Measurements from ENCODE around the gene NAV3. TPM values are rescaled to one million over a fixed set of nuclear protein-coding genes. Genes with fewer than 3 reads are reported as not detected.

The NAV3 gene
- total RNA-seq, 1 experiment from 2014 or later = 18.0 TPM

DNA sequence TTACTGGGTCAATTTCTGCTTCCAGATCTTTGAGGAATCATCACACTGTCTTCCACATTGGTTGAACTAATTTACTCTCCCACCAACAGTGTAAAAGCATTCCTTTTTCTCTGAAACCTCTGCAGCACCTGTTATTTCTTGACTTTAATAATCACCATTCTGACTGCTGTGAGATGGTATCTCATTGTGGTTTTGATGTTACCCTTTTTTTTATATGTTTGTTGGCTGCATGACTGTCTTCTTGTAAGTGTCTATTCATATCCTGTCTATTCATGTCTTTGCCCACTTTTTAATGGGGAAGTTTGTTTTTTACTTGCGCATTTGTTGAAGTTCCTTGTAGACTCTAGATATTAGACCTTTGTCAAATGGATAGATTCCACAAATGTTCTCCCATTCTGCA, 324.9 kb downstream of the NAV3 start:
- no peaks in the 10 kb centered on the region for H3K27me3 ChIP-seq (replicated peaks; ENCODE audit: insufficient read depth, low read depth, low read length, poor library complexity)
- CTCF ChIA-PET = no interaction called here
- intact Hi-C loops (cut with micrococcal nuclease; ENCODE audit: unreplicated experiment) = no loop called here
- H3K4me1 ChIP-seq (ENCODE audit: insufficient read depth, low read length, poor library complexity, severe bottlenecking) = peaks cover 5% of the 10 kb centered on the region
- POLR2A ChIA-PET (ENCODE audit: low non-redundant PET) = no interaction called here
- no peak for DNase-seq (ENCODE audit: low spot score)
- no peaks in the 10 kb centered on the region for H3K36me3 ChIP-seq (ENCODE audit: insufficient read depth, low read length, poor library complexity, severe bottlenecking)
- no peak overlapping the region for H3K27ac ChIP-seq (ENCODE audit: low read depth, low read length, poor library complexity, severe bottlenecking)
- TF ChIP-seq EZH2 (IDR thresholded peaks at IDR 0.05; ENCODE audit: borderline replicate concordance, low read depth, low read length, poor library complexity, severe bottlenecking) = no peak
- TF ChIP-seq CTCF (conservative IDR thresholded peaks at IDR 0.05; ENCODE audit: low read depth, low read length) = no peak
- no peaks in the 10 kb centered on the region for H3K9me3 ChIP-seq (ENCODE audit: low read depth, low read length, poor library complexity, severe bottlenecking)
- no peak overlapping the region for H3K4me3 ChIP-seq (ENCODE audit: low read depth, low read length, poor library complexity, severe bottlenecking)
- BruUV-seq (replicated peaks) = no TSS peak

GRCh38 chr12:78156751-78157150, 326.1 kb downstream of the NAV3 start:
- ChIA-PET CTCF (no interaction called here), POLR2A (ENCODE audit: low non-redundant PET) (no interaction called here)
- no peaks in the 10 kb centered on the region for H3K9me3 ChIP-seq (ENCODE audit: low read depth, low read length, poor library complexity, severe bottlenecking)
- H3K4me3 ChIP-seq (ENCODE audit: low read depth, low read length, poor library complexity, severe bottlenecking) = no peak overlapping the region
- intact Hi-C loops (cut with micrococcal nuclease; ENCODE audit: unreplicated experiment) = no loop called here
- BruUV-seq (replicated peaks) = no TSS peak
- H3K27me3 ChIP-seq (replicated peaks; ENCODE audit: insufficient read depth, low read depth, low read length, poor library complexity) = no peaks in the 10 kb centered on the region
- H3K4me1 ChIP-seq (ENCODE audit: insufficient read depth, low read length, poor library complexity, severe bottlenecking) = no peaks in the 10 kb centered on the region
- TF ChIP-seq CTCF (conservative IDR thresholded peaks at IDR 0.05; ENCODE audit: low read depth, low read length) = no peak
- no peak for TF ChIP-seq EZH2 (IDR thresholded peaks at IDR 0.05; ENCODE audit: borderline replicate concordance, low read depth, low read length, poor library complexity, severe bottlenecking)
- no peak overlapping the region for H3K27ac ChIP-seq (ENCODE audit: low read depth, low read length, poor library complexity, severe bottlenecking)
- DNase-seq (ENCODE audit: low spot score) = no peak
- no peaks in the 10 kb centered on the region for H3K36me3 ChIP-seq (ENCODE audit: insufficient read depth, low read length, poor library complexity, severe bottlenecking)

DNA sequence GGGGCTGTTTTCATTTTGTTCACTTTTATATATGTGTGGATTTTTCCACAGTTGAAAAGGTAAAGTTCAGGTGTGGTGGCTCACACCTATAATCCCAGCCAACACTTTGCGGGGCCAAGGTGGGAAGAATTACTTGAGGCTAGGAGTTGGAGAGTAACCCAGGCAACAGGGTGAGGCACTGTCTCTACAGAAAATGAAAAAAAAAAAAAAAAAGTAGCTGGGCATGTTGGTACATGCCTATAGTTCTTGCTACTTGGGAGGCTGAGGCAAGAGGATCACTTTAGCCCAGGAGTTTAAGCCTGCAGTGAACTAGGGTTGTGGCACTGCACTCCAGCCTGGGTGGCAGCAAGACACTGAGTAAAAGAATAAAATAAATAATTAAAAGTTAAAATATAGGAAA, 326.5 kb downstream of the NAV3 start:
- CTCF ChIA-PET = no interaction called here
- H3K27ac ChIP-seq (ENCODE audit: low read depth, low read length, poor library complexity, severe bottlenecking) = no peak overlapping the region
- no TSS peak for BruUV-seq (replicated peaks)

More for the DNA sequence above, 326.5 kb downstream of the NAV3 start:
- Histone ChIP-seq H3K4me1 (ENCODE audit: insufficient read depth, low read length, poor library complexity, severe bottlenecking) (no peaks in the 10 kb centered on the region), H3K4me3 (ENCODE audit: low read depth, low read length, poor library complexity, severe bottlenecking) (no peak overlapping the region), H3K27me3 (replicated peaks; ENCODE audit: insufficient read depth, low read depth, low read length, poor library complexity) (no peaks in the 10 kb centered on the region), H3K36me3 (ENCODE audit: insufficient read depth, low read length, poor library complexity, severe bottlenecking) (no peaks in the 10 kb centered on the region), H3K9me3 (ENCODE audit: low read depth, low read length, poor library complexity, severe bottlenecking) (no peaks in the 10 kb centered on the region)
- TF ChIP-seq CTCF (conservative IDR thresholded peaks at IDR 0.05; ENCODE audit: low read depth, low read length) = no peak
- TF ChIP-seq EZH2 (IDR thresholded peaks at IDR 0.05; ENCODE audit: borderline replicate concordance, low read depth, low read length, poor library complexity, severe bottlenecking) = no peak
- POLR2A ChIA-PET (ENCODE audit: low non-redundant PET) = no interaction called here
- no peak for DNase-seq (ENCODE audit: low spot score)
- intact Hi-C loops (cut with micrococcal nuclease; ENCODE audit: unreplicated experiment) = no loop called here

Measured in A673 (cell line).